ENCODE results near the gene CUL3. TPM values are rescaled to one million over a fixed set of nuclear protein-coding genes. Genes with fewer than 3 reads are reported as not detected.

CUL3 gene
- total and polyA plus RNA-seq, 2 of the 13 experiments (the other 11 are each of a cell fraction or from before 2014, with no cell fraction given): 33.2 to 62.3 TPM

DNA sequence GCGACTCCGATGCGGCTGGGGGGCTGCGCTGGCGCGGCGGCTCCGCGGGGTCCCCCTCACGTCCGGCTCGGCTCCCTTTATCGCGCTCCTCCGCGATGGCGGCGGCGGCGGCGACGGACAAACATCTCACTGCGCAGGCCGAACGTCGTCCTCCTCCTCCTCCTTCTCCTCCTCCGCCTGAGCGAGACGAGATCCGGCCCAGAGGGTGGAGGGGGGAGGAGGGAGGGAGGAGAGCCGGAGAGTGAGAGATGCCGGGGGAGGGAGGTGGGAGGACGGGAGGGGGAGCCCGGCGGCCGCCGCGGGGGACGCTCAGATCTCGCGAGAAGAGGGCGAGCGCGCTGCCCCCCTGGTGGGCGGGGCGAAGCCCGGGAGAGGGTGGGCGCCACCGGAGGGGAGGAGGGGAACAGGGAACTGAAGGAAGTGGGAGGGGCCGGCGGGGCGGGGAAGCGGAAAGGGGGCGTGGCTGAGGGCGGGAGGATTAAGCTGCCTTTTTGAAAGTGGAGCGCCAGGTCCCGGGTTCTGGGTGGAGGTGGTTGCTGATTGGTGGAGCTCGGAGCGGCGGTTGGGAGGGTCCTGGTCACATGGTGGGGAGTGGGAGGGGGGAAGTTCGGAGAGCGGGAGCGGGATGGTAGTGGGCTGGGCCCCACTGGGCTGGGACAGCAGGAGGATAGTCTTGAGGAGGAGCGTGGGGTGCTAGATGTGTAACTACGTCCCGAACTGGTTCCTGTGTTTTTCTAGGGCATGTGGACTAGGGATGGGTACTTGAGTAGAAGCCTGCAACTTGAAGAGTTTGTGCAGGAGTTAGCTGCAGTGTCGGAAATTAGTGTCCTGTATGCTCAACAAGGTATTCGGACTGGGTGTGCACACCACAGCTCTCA lies at the start of gene CUL3 (continued):
- TF ChIP-seq PRPF4 (IDR thresholded peaks at IDR 0.05; ENCODE audit: low read depth, low read length, poor library complexity, severe bottlenecking) (no peak), ZBTB8A (CRISPR knock-in tag; IDR thresholded peaks at IDR 0.05; ENCODE audit: borderline replicate concordance, low read depth) (no peak), NR2F1 (CRISPR knock-in tag; IDR thresholded peaks at IDR 0.05) (no peak), HOXA7 (CRISPR knock-in tag; IDR thresholded peaks at IDR 0.05) (peak; percentile 61; the same call in 1 of the 2 replicates), MLLT10 (CRISPR knock-in tag; IDR thresholded peaks at IDR 0.05) (no peak), ZNF264 (CRISPR knock-in tag; IDR thresholded peaks at IDR 0.05) (0 out of 2 replicates have a peak, but pooled peaks have one; percentile 56)
- TF ChIP-seq, protein P1, sequence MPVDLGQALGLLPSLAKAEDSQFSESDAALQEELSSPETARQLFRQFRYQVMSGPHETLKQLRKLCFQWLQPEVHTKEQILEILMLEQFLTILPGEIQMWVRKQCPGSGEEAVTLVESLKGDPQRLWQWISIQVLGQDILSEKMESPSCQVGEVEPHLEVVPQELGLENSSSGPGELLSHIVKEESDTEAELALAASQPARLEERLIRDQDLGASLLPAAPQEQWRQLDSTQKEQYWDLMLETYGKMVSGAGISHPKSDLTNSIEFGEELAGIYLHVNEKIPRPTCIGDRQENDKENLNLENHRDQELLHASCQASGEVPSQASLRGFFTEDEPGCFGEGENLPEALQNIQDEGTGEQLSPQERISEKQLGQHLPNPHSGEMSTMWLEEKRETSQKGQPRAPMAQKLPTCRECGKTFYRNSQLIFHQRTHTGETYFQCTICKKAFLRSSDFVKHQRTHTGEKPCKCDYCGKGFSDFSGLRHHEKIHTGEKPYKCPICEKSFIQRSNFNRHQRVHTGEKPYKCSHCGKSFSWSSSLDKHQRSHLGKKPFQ (CRISPR knock-in tag; IDR thresholded peaks at IDR 0.05; ENCODE audit: insufficient replicate concordance): no peak
- TF ChIP-seq, protein P2, sequence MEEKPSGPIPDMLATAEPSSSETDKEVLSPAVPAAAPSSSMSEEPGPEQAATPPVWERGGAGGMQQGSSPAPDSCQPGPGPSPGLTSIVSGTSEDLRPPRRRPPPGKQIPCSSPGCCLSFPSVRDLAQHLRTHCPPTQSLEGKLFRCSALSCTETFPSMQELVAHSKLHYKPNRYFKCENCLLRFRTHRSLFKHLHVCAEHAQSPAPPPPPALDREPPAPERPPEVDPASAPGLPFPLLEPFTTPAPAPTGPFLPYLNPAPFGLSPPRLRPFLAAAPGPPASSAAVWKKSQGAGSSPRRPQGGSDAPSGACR (CRISPR knock-in tag; IDR thresholded peaks at IDR 0.05): peak; percentile 54; the same call in 1 of the 2 replicates
- TF ChIP-seq, protein P3, sequence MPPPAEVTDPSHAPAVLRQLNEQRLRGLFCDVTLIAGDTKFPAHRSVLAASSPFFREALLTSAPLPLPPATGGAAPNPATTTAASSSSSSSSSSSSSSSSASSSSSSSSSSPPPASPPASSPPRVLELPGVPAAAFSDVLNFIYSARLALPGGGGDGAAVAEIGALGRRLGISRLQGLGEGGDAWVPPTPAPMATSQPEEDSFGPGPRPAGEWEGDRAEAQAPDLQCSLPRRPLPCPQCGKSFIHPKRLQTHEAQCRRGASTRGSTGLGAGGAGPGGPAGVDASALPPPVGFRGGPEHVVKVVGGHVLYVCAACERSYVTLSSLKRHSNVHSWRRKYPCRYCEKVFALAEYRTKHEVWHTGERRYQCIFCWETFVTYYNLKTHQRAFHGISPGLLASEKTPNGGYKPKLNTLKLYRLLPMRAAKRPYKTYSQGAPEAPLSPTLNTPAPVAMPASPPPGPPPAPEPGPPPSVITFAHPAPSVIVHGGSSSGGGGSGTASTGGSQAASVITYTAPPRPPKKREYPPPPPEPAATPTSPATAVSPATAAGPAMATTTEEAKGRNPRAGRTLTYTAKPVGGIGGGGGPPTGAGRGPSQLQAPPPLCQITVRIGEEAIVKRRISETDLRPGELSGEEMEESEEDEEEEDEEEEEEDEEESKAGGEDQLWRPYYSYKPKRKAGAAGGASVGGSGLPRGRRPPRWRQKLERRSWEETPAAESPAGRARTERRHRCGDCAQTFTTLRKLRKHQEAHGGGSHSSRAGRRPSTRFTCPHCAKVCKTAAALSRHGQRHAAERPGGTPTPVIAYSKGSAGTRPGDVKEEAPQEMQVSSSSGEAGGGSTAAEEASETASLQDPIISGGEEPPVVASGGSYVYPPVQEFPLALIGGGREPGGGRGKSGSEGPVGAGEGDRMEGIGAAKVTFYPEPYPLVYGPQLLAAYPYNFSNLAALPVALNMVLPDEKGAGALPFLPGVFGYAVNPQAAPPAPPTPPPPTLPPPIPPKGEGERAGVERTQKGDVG (CRISPR knock-in tag; IDR thresholded peaks at IDR 0.05; ENCODE audit: borderline replicate concordance): peak; percentile 62; the same call in 1 of the 2 replicates
- TF ChIP-seq, protein P4, sequence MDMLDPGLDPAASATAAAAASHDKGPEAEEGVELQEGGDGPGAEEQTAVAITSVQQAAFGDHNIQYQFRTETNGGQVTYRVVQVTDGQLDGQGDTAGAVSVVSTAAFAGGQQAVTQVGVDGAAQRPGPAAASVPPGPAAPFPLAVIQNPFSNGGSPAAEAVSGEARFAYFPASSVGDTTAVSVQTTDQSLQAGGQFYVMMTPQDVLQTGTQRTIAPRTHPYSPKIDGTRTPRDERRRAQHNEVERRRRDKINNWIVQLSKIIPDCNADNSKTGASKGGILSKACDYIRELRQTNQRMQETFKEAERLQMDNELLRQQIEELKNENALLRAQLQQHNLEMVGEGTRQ (IDR thresholded peaks at IDR 0.05; ENCODE audit: low read depth, low read length): peak; percentile 84
- TF ChIP-seq, protein P4 (CRISPR knock-in tag; IDR thresholded peaks at IDR 0.05; ENCODE audit: borderline replicate concordance): peak; percentile 95; the same call in 1 of the 2 replicates
